Measurements from ENCODE around the gene PNPT1.
"Not testable (repeated sequence)": the region's sequence is repeated elsewhere in the genome, so short reads cannot be mapped to it uniquely, and the experiment has no call there.

Gene PNPT1

GRCh38 chr2:55653255-55653654, 40.4 kb downstream of the PNPT1 start:
- DNase-seq = no peak

- no peak for DNase-seq
These were observed 44.4 kb downstream of the PNPT1 start for GRCh38 chr2:55649211-55649610.

GRCh38 chr2:55636831-55637230, 56.8 kb downstream of the PNPT1 start:
- DNase-seq = no peak

GRCh38 chr2:55628931-55629330, 64.7 kb downstream of the PNPT1 start:
- no peak for DNase-seq

GRCh38 chr2:55627915-55628314, 65.7 kb downstream of the PNPT1 start:
- DNase-seq = no peak

GRCh38 chr2:55621802-55622201, 71.8 kb downstream of the PNPT1 start:
- no peak for DNase-seq

- DNase-seq = no peak
These were observed 73.4 kb downstream of the PNPT1 start for GRCh38 chr2:55620123-55620779.

- DNase-seq = peak; percentile 48
These were observed 75.2 kb downstream of the PNPT1 start for GRCh38 chr2:55618275-55619055.

GRCh38 chr2:55618025-55618274, 75.7 kb downstream of the PNPT1 start:
- no peak for DNase-seq

GRCh38 chr2:55617175-55618024, 76.2 kb downstream of the PNPT1 start, which contains the start of gene PPP4R3B:
PPP4R3B (minus strand) TSS chr2:55617622; CDS start chr2:55617285, 337 bp downstream.
- DNase-seq = peak; percentile 100

- peak; percentile 62 for DNase-seq
These were observed 77.0 kb downstream of the PNPT1 start for GRCh38 chr2:55616551-55617174.

- no peak for DNase-seq
These were observed 81.6 kb downstream of the PNPT1 start for GRCh38 chr2:55611997-55612396.

- no peak for DNase-seq
These were observed 82.5 kb downstream of the PNPT1 start for GRCh38 chr2:55610954-55611743.

GRCh38 chr2:55609938-55610578, 83.6 kb downstream of the PNPT1 start:
- no peak for DNase-seq

GRCh38 chr2:55609193-55609794, 84.3 kb downstream of the PNPT1 start:
- no peak for DNase-seq

- DNase-seq = no peak
These were observed 85.9 kb downstream of the PNPT1 start for GRCh38 chr2:55607717-55608116.

GRCh38 chr2:55604027-55604565, 89.5 kb downstream of the PNPT1 start:
- DNase-seq = no peak

GRCh38 chr2:55601849-55602248, 91.8 kb downstream of the PNPT1 start:
- no peak for DNase-seq

- no peak for DNase-seq
These were observed 95.4 kb downstream of the PNPT1 start for GRCh38 chr2:55598056-55598795.

- not testable (repeated sequence) for DNase-seq
These were observed 96.8 kb downstream of the PNPT1 start for GRCh38 chr2:55596795-55597194.
